Gastroesophageal sphincter (tissue), 4 donors: ENCODE measurements around the gene CANX. TPM values are rescaled to one million over a fixed set of nuclear protein-coding genes. Genes with fewer than 3 reads are reported as not detected.
A peak's percentile ranks its signal among the peaks of the same experiment; 100 is the strongest.

Source experiments
- ATAC-seq: fragments of 150-250 bp; one replicate; pipeline ENCODE4 v1.9.1; 2016; ENCODE audit warnings: mild to moderate bottlenecking, moderate library complexity
- H3K27ac ChIP-seq, 4 donors: fragments of 200-600 bp; sonication (generic) in 3 of 4; 1 replicate in 3 of 4; 2 replicates in 1 of 4; pipeline ENCODE4 v1.5.1; 2016 to 2019
- H3K27me3 ChIP-seq: fragments of 200-600 bp; sonication (generic); one replicate; pipeline ENCODE4 v1.5.1; 2019
- H3K36me3 ChIP-seq, 2 donors: fragments of 200-600 bp; sonication (generic); one replicate each; pipeline ENCODE4 v1.5.1; 2019; ENCODE audit warnings: control low read depth in 1 of 2
- H3K4me1 ChIP-seq, 3 donors: fragments of 200-600 bp; sonication (generic); 1 replicate in 2 of 3; 2 replicates in 1 of 3; pipeline ENCODE4 v1.5.1; 2016 to 2019; ENCODE audit warnings: control low read depth in 2 of 3
- H3K4me3 ChIP-seq, 2 donors: fragments of 200-600 bp; sonication (generic); one replicate each; pipeline ENCODE4 v1.5.1; 2019; ENCODE audit warnings: mild to moderate bottlenecking in 1 of 2, moderate library complexity in 1 of 2
- H3K9me3 ChIP-seq, 3 donors: fragments of 200-600 bp; sonication (generic); one replicate each; pipeline ENCODE4 v1.5.1; 2017 to 2019; ENCODE audit warnings: control low read depth in 2 of 3
- CTCF ChIP-seq, 4 experiments: fragments of 200-600 bp in 2 of 4; fragments of 450-650 bp in 2 of 4; sonication (generic) in 1 of 4; IDR thresholded peaks; one replicate each; pipeline ENCODE4 v1.5.1; 2017 to 2019; ENCODE audit warnings: antibody characterized with exemption in 4 of 4, mild to moderate bottlenecking in 2 of 4, moderate library complexity in 2 of 4
- EP300 ChIP-seq: sonication (generic); formaldehyde crosslinking; IDR thresholded peaks from one replicate; pipeline ENCODE4 v1.6.1; 2017; ENCODE audit warnings: antibody characterized with exemption, mild to moderate bottlenecking
- POLR2A ChIP-seq, 2 donors: fragments of 450-650 bp; IDR thresholded peaks; one replicate each; pipeline ENCODE4 v1.6.1; 2017; ENCODE audit warnings: antibody characterized with exemption in 2 of 2, mild to moderate bottlenecking in 2 of 2, moderate library complexity in 1 of 2
- POLR2AphosphoS5 ChIP-seq: sonication (generic); formaldehyde crosslinking; IDR thresholded peaks from one replicate; pipeline ENCODE4 v1.6.1; 2017; ENCODE audit warnings: antibody characterized with exemption
- WGBS, 2 donors: methylation state at CpG; one replicate each; pipeline ENCODE4 v1.1.5; 2018; ENCODE audit warnings: low coverage in 1 of 2; 5-methylcytosine and 5-hydroxymethylcytosine counted together
- total RNA-seq, 4 donors: library from RNA; depleted of rRNA; stranded (reverse); fragments of >200 nt; gene quantifications; one replicate each; pipeline ENCODE4 v1.1.0, GENCODE V29; 2016

Gene CANX
- total RNA-seq, 4 donors from 2014 or later: 281 to 400 (median 342) TPM

DNA sequence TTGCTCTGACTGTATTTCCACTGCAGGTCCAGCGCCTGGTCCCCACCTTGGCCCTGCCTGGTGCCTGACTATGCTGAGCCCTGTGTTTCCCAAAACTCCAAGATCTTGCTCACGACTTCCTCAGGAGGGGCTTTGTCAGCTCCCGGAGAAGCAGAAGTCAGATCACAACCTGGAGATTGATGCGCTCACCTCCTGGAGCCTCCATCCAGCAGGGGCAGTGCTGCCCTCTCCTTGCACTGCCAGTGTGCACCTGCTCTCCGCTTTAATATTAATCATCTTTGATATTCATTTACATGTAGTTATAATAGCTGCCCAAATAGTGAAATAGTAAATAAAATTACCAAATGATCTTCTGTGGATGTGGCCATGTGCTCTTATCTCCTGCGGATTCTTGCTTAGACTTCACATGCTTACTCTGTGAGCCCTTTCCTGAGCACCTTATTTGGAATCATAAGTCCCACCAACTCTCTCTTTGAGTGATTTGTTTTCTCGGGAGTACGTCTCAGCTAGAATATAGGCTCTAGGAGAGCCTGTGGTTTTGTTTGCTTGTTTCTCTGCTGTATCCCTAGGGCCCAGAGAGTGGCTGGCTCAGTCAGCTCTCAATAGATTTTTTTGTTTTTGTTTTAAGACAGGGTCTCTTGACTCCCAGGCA lies 51.2 kb downstream of the CANX start:
- no peaks in the 10 kb centered on the region for H3K27me3 ChIP-seq
- no peak for ATAC-seq
- no peak overlapping the region for H3K4me3 ChIP-seq
- H3K27ac ChIP-seq: no peak overlapping the region
- no peaks in the 10 kb centered on the region for H3K9me3 ChIP-seq
- H3K4me1 ChIP-seq: peaks cover 0 to 67% (median 3%) of the 10 kb centered on the region in 3 donors
- peaks cover 0 to 8% of the 10 kb centered on the region in 2 donors for H3K36me3 ChIP-seq
- TF ChIP-seq EP300 (no peak), POLR2A (IDR thresholded peaks at IDR 0.05) (no peak), POLR2AphosphoS5 (no peak), CTCF (IDR thresholded peaks at IDR 0.05) (no peak)
- WGBS, 2 donors: 42 to 49% methylated on average over 4 to 5 of the region's 8 CpGs

DNA sequence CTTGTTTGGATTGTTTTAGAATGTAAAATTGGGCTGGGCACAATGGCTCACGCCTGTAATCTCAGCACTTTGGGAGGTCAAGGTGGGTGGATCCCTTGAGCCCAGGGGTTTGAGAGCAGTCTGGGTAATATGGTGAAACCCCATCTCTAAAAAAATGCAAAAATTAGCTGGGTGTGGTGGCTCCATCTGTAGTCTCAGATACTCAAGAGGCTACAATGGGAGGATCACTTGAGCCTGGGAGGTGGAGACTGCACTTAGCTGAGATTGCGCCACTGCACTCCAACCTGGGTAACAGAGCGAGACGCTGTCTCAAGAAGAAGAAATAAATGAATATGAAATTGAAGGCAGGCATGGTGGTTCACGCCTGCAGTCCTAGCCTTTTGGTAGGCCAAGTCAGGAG lies 55.2 kb downstream of the CANX start:
- H3K4me1 ChIP-seq: peaks cover 0 to 82% (median 4%) of the 10 kb centered on the region in 3 donors
- H3K27me3 ChIP-seq: no peaks in the 10 kb centered on the region
- TF ChIP-seq POLR2A (IDR thresholded peaks at IDR 0.05): no peak
- no peak for TF ChIP-seq CTCF (IDR thresholded peaks at IDR 0.05)
- TF ChIP-seq EP300: no peak
- no peak for TF ChIP-seq POLR2AphosphoS5
- peaks cover 0 to 8% of the 10 kb centered on the region in 2 donors for H3K36me3 ChIP-seq
- no peak for ATAC-seq
- no peak overlapping the region for H3K4me3 ChIP-seq
- no peak overlapping the region for H3K27ac ChIP-seq
- 95 to 100% methylated on average over 1 to 4 of the region's 5 CpGs for WGBS, 2 donors
- H3K9me3 ChIP-seq: no peaks in the 10 kb centered on the region

- 18 to 25% methylated on average over 2 of the region's 2 CpGs for WGBS, 2 donors
- peaks cover 0 to 82% (median 4%) of the 10 kb centered on the region in 3 donors for H3K4me1 ChIP-seq
- peak overlapping the region in 1 of 4 donors; percentile 15 for H3K27ac ChIP-seq
Observed at GRCh38 chr5:179755022-179755421, 56.3 kb downstream of the CANX start.

GRCh38 chr5:179758955-179759354 lies 60.2 kb downstream of the CANX start:
- peaks cover 9 to 95% (median 24%) of the 10 kb centered on the region in 3 donors for H3K4me1 ChIP-seq
- no peaks in the 10 kb centered on the region for H3K36me3 ChIP-seq
- ATAC-seq: no peak
- no peak for TF ChIP-seq EP300
- TF ChIP-seq CTCF (IDR thresholded peaks at IDR 0.05): no peak
- TF ChIP-seq POLR2AphosphoS5: no peak
- no peak for TF ChIP-seq POLR2A (IDR thresholded peaks at IDR 0.05)
- H3K27me3 ChIP-seq: no peaks in the 10 kb centered on the region
- 74 to 84% methylated on average over 6 to 8 of the region's 8 CpGs for WGBS, 2 donors
- no peak overlapping the region for H3K4me3 ChIP-seq
- no peaks in the 10 kb centered on the region for H3K9me3 ChIP-seq
- H3K27ac ChIP-seq: no peak overlapping the region

More at GRCh38 chr5:179755022-179755421, 56.3 kb downstream of the CANX start:
- H3K4me3 ChIP-seq: no peak overlapping the region
- no peaks in the 10 kb centered on the region for H3K9me3 ChIP-seq
- H3K36me3 ChIP-seq: no peaks in the 10 kb centered on the region
- TF ChIP-seq POLR2A (IDR thresholded peaks at IDR 0.05): no peak
- no peak for TF ChIP-seq EP300
- TF ChIP-seq CTCF (IDR thresholded peaks at IDR 0.05): no peak
- no peak for TF ChIP-seq POLR2AphosphoS5
- ATAC-seq: no peak
- H3K27me3 ChIP-seq: no peaks in the 10 kb centered on the region
